Neural progenitor cell (in vitro differentiated cells): Measurements from ENCODE around the gene JPH3. TPM values are rescaled to one million over a fixed set of nuclear protein-coding genes. Genes with fewer than 3 reads are reported as not detected.

Experiments
- DNase-seq: peaks from one replicate; pipeline ENCODE4 v3.0.0-alpha.2; 2016; ENCODE audit warnings: low spot score
- H2AFZ ChIP-seq: fragments of 200-600 bp; sonication (generic); replicated peaks from 2 replicates; pipeline ENCODE4 v1.6.1; 2016; ENCODE audit warnings: antibody characterized with exemption
- H3F3A ChIP-seq: fragments of 200-600 bp; sonication (generic); 2 replicates; pipeline ENCODE4 v1.6.1; 2016; ENCODE audit warnings: antibody characterized with exemption, low read depth
- H3K27ac ChIP-seq: fragments of 200-600 bp; sonication (generic); 2 replicates; pipeline ENCODE4 v1.5.1; 2016; ENCODE audit warnings: mild to moderate bottlenecking
- H3K27me3 ChIP-seq: fragments of 200-600 bp; sonication (generic); 2 replicates; pipeline ENCODE4 v1.6.1; 2016; ENCODE audit warnings: mild to moderate bottlenecking, moderate library complexity
- H3K36me3 ChIP-seq: fragments of 200-600 bp; sonication (generic); 2 replicates; pipeline ENCODE4 v1.5.1; 2016
- H3K4me1 ChIP-seq: fragments of 200-600 bp; sonication (generic); 2 replicates; pipeline ENCODE4 v1.6.1; 2016; ENCODE audit warnings: mixed run types
- H3K4me2 ChIP-seq: fragments of 200-600 bp; sonication (generic); 2 replicates; pipeline ENCODE4 v1.6.1; 2016
- H3K4me3 ChIP-seq: fragments of 200-600 bp; sonication (generic); 2 replicates; pipeline ENCODE4 v1.5.1; 2016
- H3K79me2 ChIP-seq: fragments of 200-600 bp; sonication (generic); 2 replicates; pipeline ENCODE4 v1.6.1; 2016; ENCODE audit warnings: low read depth
- H3K9ac ChIP-seq: fragments of 200-600 bp; sonication (generic); 2 replicates; pipeline ENCODE4 v1.6.1; 2016
- H3K9me3 ChIP-seq: fragments of 200-600 bp; sonication (generic); 2 replicates; pipeline ENCODE4 v1.5.1; 2016; ENCODE audit warnings: low read depth
- H4K20me1 ChIP-seq: fragments of 200-600 bp; sonication (generic); 2 replicates; pipeline ENCODE4 v1.6.1; 2016; ENCODE audit warnings: low read depth
- H3K27ac Mint-ChIP-seq: 3 replicates; pipeline ENCODE4 v1.8.0; 2021; ENCODE audit warnings: mixed read lengths
- H3K27me3 Mint-ChIP-seq: 2 replicates; pipeline ENCODE4 v1.8.0; 2022; ENCODE audit warnings: low read depth, mild to moderate bottlenecking, inconsistent platforms, moderate library complexity, mixed read lengths; ENCODE audit not compliant: insufficient read depth
- H3K36me3 Mint-ChIP-seq: 3 replicates; pipeline ENCODE4 v1.8.0; 2021; ENCODE audit warnings: mixed read lengths
- H3K4me1 Mint-ChIP-seq: 3 replicates; pipeline ENCODE4 v1.8.0; 2021; ENCODE audit warnings: mixed read lengths
- H3K4me3 Mint-ChIP-seq: 3 replicates; pipeline ENCODE4 v1.8.0; 2021; ENCODE audit warnings: mild to moderate bottlenecking, moderate library complexity, mixed read lengths
- H3K9me3 Mint-ChIP-seq: 3 replicates; pipeline ENCODE4 v1.8.0; 2020; ENCODE audit warnings: mixed read lengths
- CTCF ChIP-seq: fragments of 200-600 bp; sonication (generic); IDR thresholded peaks from 2 replicates; pipeline ENCODE4 v1.5.1; 2017; ENCODE audit warnings: antibody characterized with exemption, mild to moderate bottlenecking
- EZH2 ChIP-seq: fragments of 200-600 bp; sonication (generic); IDR thresholded peaks from 2 replicates; pipeline ENCODE4 v1.6.1; 2017; ENCODE audit warnings: antibody characterized with exemption, mild to moderate bottlenecking, moderate library complexity
- EZH2phosphoT487 ChIP-seq: fragments of 200-600 bp; sonication (generic); IDR thresholded peaks from 2 replicates; pipeline ENCODE4 v1.6.1; 2017; ENCODE audit warnings: antibody characterized with exemption
- total RNA-seq: library from RNA; depleted of rRNA; stranded (reverse); fragments of >200 nt; gene quantifications from 2 replicates; pipeline ENCODE4 v1.2.3, GENCODE V29; 2015; ENCODE audit warnings: low replicate concordance

Gene JPH3
- total RNA-seq, 1 donor from 2014 or later = 7.1 TPM

- DNase-seq = peak; percentile 66
- no peak overlapping the region for H3K27ac ChIP-seq
Measured at GRCh38 chr16:87657621-87658192, 55.4 kb downstream of the JPH3 start.

GRCh38 chr16:87658564-87659225, 56.4 kb downstream of the JPH3 start:
- Mint-ChIP-seq H3K36me3 (no peaks in the 10 kb centered on the region), H3K4me3 (no peak overlapping the region), H3K27ac (no peak overlapping the region), H3K4me1 (peaks cover 4% of the 10 kb centered on the region), H3K27me3 (peaks cover 11% of the 10 kb centered on the region), H3K9me3 (no peaks in the 10 kb centered on the region)
- Histone ChIP-seq H3F3A (peaks cover 16% of the 10 kb centered on the region), H3K36me3 (no peaks in the 10 kb centered on the region), H3K79me2 (no peaks in the 10 kb centered on the region), H3K4me2 (no peak overlapping the region), H3K9me3 (no peaks in the 10 kb centered on the region), H3K27me3 (no peaks in the 10 kb centered on the region), H3K4me1 (peaks cover 19% of the 10 kb centered on the region), H2AFZ (no peak overlapping the region), H4K20me1 (peaks cover 57% of the 10 kb centered on the region), H3K4me3 (no peak overlapping the region), H3K9ac (no peak overlapping the region), H3K27ac (no peak overlapping the region)
- peak; percentile 25 for DNase-seq
- no peak for TF ChIP-seq EZH2
- TF ChIP-seq EZH2phosphoT487 = no peak
- TF ChIP-seq CTCF = no peak

More at GRCh38 chr16:87657621-87658192, 55.4 kb downstream of the JPH3 start:
- peaks cover 19% of the 10 kb centered on the region for H3K4me1 ChIP-seq
- no peak overlapping the region for H3K9ac ChIP-seq
- peaks cover 11% of the 10 kb centered on the region for H3K27me3 Mint-ChIP-seq
- H3K27me3 ChIP-seq = no peaks in the 10 kb centered on the region
- no peaks in the 10 kb centered on the region for H3K36me3 ChIP-seq
- no peak overlapping the region for H3K27ac Mint-ChIP-seq
- H3K4me1 Mint-ChIP-seq = peaks cover 4% of the 10 kb centered on the region
- no peak overlapping the region for H3K4me2 ChIP-seq
- H3F3A ChIP-seq = peaks cover 16% of the 10 kb centered on the region
- H3K9me3 ChIP-seq = no peaks in the 10 kb centered on the region
- no peak for TF ChIP-seq CTCF
- no peak for TF ChIP-seq EZH2
- no peak for TF ChIP-seq EZH2phosphoT487
- no peaks in the 10 kb centered on the region for H3K79me2 ChIP-seq
- no peak overlapping the region for H3K4me3 ChIP-seq
- H3K9me3 Mint-ChIP-seq = no peaks in the 10 kb centered on the region
- peaks cover 48% of the 10 kb centered on the region for H4K20me1 ChIP-seq
- H2AFZ ChIP-seq = no peak overlapping the region
- H3K4me3 Mint-ChIP-seq = no peak overlapping the region
- no peaks in the 10 kb centered on the region for H3K36me3 Mint-ChIP-seq

GRCh38 chr16:87661561-87661960, 59.3 kb downstream of the JPH3 start:
- Histone ChIP-seq H3K27me3 (no peaks in the 10 kb centered on the region), H3K9me3 (no peaks in the 10 kb centered on the region)
- peaks cover 4% of the 10 kb centered on the region for H3K4me1 Mint-ChIP-seq

More at GRCh38 chr16:87661561-87661960, 59.3 kb downstream of the JPH3 start:
- peaks cover 16% of the 10 kb centered on the region for H3K4me1 ChIP-seq
- H3K36me3 Mint-ChIP-seq = no peaks in the 10 kb centered on the region
- no peak overlapping the region for H3K27ac Mint-ChIP-seq
- H3K27ac ChIP-seq = no peak overlapping the region
- H3K4me3 Mint-ChIP-seq = no peak overlapping the region
- no peak overlapping the region for H3K4me2 ChIP-seq
- no peak overlapping the region for H2AFZ ChIP-seq
- H3F3A ChIP-seq = peaks cover 16% of the 10 kb centered on the region
- peaks cover 3% of the 10 kb centered on the region for H3K27me3 Mint-ChIP-seq
- no peaks in the 10 kb centered on the region for H3K9me3 Mint-ChIP-seq
- no peaks in the 10 kb centered on the region for H3K79me2 ChIP-seq
- no peak overlapping the region for H3K4me3 ChIP-seq
- H3K36me3 ChIP-seq = no peaks in the 10 kb centered on the region
- peak; percentile 83 for DNase-seq
- H3K9ac ChIP-seq = no peak overlapping the region
- TF ChIP-seq CTCF = no peak
- no peak for TF ChIP-seq EZH2phosphoT487
- TF ChIP-seq EZH2 = no peak
- H4K20me1 ChIP-seq = peaks cover 61% of the 10 kb centered on the region
